ENCODE measurements around the gene TRAF7.
"Not testable (repeated sequence)": the region's sequence is repeated elsewhere in the genome, so short reads cannot be mapped to it uniquely, and the experiment has no call there.

Gene TRAF7

DNA sequence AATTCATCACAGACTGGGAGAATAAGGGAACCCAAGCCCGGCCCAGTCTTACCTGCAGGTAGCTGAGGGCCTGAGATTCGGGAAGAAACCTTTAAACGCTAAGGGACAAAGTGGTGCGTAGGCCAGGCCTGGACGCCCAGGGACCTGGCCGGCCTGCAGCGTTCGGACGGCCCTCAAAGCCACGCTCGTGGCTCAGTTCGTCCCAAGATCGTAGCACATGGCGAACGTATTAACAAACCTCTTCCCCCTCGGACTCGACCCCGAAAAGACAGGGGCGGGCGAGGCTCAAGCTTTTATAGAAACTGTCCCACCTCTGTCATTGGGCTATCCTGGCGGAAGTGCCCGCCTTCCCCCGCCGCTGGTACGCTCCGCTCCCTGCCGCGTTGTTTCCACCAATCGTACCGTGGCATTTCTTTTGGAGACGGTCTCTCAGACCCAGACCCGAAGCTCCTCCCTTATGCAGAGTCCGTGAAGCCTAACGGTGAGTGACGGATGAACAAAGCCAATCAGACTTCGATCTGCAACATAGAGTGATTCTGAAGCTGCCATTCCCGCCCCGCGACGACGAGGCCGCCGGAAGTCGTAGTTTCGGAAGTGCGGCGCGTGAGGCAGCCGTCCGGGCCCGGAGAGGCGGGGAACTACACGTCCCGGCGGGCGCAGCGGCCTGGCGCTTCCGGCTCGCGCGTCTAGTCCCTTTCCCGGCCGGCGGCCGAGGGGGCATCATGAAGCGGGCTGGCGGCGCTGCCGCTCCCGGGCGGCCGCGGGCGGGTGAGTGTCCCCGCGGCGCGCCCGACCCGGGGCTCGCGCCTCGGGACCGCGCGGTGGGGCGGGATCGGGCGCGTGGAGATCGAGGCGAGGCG, at the start of gene TRAF7:
Gene TRAF7 (plus strand): TSS at position 692 of the 860 bp plus-strand sequence. CDS start 8,139 bp downstream, outside the sequence.
- DNase-seq (ENCODE audit: low read depth in 2 of 2), result peak; percentile 91 to 95

DNA sequence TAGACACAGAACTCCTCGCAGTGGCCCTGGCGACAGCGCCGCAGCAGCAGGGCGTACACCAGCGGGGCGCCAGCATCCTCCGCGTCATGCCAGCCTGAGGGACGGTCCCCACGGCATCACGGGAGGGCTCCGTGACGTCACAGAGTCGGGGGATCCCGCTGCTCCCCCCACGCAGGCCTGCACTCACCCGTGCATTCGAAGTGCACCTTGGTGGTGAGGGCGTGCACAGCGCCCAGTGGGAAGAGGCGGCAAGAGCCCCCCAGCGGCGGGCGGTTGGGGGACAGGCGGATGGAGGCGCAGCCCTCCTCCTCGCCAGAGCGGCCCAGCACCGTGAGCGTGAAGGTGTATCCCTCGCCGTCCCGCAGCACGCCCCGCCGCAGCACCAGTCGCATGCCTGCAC, 49.4 kb upstream of the TRAF7 start:
- not testable (repeated sequence) for DNase-seq (ENCODE audit: low read depth in 2 of 2)

DNA sequence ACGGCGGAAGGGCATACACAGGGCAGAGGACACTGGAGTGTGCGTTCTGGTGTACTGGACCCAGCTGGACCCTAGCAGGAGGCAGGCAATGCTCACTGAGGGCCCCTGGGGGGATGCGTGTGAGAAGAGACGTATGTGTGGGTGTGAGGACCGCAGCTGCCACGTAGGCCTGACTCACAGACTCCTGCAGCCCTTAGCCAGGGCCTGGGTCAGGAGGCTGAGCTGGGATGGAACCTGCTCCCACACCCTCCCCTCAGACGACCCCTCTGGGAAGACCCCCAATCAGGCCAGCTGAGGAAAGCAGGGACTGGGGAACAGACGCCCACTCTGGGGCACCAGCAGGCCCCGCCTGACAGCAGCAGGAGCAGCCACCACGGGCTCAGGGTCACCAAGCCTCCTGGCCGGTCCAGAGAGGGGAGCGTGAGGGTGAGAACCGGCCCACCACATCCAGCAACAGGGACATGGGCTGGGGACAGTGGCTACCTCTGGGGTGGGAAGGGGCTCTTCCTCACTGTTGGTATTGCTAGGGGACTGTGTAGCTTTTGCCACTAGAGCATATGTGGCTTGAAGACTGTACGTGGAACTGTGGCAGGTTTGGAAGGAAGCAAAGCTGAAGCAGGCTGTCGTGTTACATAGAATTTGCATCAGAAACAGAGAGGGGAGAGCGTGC, 48.3 kb upstream of the TRAF7 start:
- DNase-seq (ENCODE audit: low read depth in 2 of 2), result not testable (repeated sequence)

DNA sequence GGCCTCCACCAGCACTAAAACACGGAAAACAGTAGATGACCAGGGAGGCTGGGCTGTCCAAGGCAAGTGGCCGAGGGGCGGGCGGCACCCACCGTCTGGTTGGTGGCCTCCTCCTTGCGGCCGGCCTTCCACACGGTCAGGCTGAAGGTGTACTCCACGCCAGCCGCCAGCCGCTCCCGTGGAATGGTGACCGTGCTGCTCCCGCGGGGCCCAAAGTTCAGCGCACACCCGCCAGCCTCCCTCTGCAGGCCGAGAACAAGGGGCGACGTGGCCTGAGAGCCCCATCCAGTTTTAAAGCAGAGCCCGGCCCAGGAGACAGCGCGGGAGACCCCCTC, 47.8 kb upstream of the TRAF7 start:
- not testable (repeated sequence) for DNase-seq (ENCODE audit: low read depth in 2 of 2)

DNA sequence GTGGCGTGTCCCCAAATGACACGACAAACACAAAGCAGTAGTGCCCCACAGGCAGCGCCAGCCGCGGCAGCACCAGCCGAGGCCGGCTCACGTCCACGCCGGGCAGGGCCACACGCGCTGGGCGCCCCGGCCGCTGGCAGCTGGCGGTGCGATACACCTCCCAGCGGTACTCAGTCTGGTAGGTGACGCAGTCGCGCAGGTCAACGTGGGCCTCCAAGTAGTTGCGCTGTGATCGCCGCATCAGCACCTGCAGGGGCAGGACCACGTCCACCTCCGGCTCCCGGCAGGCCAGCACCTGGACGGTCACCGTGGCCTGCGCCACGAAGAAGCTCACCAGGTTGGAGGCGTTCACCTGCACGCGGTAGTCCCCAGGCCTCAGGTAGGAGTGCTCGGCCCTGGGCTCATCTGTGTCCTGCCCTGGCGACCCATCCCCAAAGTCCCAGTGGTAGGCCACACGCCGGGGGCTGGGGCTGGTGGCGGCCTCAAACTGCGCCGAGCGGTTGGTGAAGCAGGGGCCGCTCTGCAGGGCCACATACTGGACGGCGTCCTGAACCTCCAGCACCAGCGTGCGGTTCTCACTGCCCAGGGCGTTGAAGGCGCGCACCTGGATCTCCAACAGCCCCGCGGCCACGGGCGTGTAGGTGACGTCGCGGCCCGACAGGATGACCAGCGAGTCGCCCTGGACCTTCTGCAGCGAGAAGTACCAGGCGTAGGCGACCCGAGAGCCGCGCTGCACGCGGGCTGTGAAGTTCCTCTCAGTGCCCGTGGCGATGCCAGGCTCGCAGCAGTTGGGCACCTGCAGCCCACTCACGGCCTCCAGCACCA, 46.9 kb upstream of the TRAF7 start:
- DNase-seq (ENCODE audit: low read depth in 2 of 2), result not testable (repeated sequence)

DNA sequence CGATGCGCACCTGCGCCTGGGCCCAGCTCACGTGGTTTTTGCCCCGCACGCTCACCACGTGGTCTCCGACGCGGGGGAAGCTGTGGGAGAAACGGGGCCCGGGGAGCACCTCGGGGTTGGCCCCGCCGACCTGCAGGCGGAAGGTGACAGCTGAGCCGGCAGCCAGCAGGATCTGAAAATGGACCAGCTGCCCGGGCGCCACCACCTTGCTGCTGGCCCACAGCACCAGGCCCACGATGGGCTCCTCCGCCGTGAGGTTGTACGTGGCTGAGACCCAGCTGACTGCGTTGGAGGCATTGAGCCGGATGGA, 46.4 kb upstream of the TRAF7 start:
- DNase-seq (ENCODE audit: low read depth in 2 of 2), result not testable (repeated sequence)

DNA sequence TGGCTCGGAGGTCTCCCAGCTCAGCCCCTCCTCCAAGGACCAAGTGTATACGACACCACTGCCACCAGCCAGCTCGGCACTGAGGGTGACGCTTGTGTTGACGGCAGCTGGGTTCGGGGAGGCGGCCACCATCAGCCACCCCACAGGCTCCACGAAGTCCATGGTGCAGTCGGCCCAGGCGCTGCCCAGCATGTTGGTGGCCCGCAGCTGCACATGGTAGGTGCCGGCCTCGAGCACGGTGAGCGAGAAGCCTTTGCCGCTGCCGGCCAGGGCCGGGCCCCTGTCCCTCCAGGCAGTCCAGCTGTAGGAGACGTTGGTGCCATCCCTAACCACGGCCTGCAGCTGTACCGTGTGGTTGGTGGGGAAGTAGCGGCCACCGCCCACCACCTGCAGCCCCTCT, 45.7 kb upstream of the TRAF7 start:
- not testable (repeated sequence) for DNase-seq (ENCODE audit: low read depth in 2 of 2)

DNA sequence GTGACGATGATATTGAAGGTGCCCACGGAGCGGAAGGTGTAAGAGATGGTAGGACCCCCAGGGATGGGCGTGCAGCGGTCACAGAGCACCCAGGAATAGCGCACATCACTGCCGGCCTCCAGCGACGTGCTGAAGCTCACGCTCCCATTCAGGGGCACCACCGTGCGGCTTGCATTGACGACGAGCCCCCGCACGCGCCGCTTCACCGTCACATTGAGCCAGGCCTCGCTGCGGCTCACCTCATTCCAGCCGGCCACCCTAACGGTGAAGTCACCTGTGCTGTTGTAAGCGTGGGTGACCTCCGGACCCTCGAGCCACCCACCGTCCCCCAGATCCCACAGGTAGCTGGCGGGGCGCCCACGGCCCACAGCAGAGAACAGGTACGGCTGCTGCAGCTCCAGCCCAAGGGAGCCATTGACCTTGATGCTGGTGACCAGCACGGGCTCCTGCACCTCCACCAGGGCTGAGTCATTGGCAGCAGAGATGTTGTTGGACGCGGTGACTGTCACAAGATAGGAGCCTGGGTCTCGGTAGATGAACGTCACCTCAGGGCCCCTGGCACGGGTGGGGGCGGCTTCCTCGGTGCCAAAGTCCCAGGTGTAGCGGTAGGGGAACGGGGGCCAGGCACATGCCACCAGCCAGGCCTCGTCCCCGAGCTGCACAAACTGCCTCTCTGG, 45.1 kb upstream of the TRAF7 start:
- DNase-seq (ENCODE audit: low read depth in 2 of 2), result not testable (repeated sequence)

DNA sequence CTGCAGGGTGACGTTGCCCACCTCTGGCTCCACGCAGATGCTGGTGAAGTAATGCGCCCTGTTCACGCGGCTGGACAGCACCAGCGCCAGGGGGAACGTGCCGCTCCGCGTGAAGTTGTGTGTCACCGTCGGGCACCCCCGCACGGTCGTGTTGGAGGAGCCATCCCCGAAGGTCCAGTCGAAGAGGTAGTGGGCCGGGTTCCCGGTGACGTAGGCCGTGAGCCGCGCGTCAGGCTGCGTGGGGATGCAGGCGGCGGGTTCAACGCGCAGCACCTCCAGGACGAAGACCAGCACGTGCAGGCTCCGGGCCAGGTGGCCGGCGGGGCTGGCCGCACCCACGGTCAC, 44.6 kb upstream of the TRAF7 start:
- DNase-seq (ENCODE audit: low read depth in 2 of 2), result not testable (repeated sequence)

DNA sequence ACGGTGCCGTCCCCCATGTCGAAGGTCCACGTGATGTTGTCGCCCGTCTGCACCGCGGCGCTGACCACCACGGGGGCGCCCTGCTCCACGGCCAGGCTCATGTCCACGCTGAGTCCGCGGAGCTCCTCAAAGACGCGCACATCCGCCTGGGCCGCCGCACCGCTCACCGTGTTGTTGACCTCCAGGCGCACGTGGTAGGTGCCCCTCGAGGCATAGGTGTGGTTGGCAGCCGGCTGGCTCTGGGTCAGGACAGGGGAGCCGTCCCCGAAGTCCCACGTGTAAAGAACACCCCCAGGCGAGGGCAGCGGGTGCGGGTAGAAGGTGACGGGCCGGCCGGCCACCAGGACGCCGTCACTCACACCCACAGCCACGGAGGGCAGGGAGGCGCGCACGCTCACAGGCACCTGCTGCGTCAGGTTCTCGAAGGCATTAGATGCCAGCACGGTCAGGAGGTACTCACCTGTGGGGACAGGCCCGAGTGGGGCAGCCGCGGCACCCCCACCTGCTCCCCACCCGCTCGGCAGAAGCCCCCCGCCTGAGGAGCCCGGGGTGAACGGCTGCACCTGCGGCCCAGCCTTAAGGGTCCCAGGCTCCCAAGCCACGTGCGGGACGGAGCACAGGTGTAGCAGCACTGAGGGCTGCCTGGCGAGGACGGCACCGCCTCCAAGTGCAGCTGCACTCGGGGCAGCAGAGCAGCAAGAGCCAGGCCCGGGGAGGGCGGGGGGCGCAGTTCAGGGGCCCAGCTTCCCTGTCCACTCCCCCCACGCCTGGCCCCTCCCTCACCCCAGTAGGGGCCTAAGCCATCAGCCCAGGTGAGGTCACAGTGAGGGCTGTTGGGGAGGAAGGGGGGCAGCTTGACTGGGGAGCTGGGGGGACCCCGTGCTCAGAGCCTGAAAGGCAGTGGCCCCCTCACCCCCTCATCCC, 43.9 kb upstream of the TRAF7 start:
- DNase-seq (ENCODE audit: low read depth in 2 of 2), result not testable (repeated sequence)

DNA sequence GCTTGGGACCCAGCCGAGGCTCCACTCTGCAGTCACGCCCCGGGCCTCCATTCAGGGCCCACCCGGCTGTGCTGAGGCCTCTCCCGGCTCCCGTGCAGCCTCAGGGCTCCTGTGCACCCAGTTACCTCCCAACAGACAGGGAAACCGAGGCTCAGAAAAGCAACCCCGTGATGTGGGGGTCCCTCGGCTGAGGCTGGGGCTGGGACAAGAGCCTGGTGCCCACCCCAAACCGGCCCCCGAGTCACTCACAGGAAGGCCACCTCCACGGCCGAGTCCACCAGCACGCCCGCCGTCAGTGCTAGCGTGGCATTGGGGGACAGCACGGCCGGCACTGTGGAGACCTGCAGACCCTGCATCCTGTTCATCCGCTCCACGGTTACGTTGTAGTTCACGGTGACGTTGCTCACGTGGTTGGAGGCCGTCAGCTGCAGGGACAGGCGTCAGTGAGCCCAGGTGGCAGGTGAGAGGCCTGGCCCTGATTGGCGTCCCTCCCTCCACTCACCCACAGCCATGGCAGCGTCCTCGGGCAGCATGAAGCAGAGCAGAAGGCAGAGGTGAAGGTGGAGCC, 43.0 kb upstream of the TRAF7 start:
- DNase-seq (ENCODE audit: low read depth in 2 of 2), result not testable (repeated sequence)

DNA sequence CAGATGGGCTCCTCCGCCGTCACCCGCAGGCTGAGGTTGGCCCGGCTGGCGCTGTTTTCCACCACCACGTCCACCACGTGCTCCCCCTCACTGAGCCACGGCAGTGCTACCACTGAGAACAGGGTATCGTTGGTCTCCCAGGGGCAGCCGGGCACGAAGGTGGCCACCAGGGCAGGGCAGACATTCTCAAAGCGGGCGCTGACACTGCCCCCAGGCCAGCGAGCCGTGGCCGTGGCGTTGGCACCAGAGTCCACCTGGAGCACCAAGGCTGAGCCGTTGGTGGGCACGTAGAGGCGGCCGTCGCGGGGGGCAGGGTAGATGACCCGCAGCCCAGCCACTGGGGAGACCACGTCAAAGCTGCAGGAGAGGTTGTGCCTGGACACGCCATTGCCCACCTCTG, 41.4 kb upstream of the TRAF7 start:
- DNase-seq (ENCODE audit: low read depth in 2 of 2), result not testable (repeated sequence)

DNA sequence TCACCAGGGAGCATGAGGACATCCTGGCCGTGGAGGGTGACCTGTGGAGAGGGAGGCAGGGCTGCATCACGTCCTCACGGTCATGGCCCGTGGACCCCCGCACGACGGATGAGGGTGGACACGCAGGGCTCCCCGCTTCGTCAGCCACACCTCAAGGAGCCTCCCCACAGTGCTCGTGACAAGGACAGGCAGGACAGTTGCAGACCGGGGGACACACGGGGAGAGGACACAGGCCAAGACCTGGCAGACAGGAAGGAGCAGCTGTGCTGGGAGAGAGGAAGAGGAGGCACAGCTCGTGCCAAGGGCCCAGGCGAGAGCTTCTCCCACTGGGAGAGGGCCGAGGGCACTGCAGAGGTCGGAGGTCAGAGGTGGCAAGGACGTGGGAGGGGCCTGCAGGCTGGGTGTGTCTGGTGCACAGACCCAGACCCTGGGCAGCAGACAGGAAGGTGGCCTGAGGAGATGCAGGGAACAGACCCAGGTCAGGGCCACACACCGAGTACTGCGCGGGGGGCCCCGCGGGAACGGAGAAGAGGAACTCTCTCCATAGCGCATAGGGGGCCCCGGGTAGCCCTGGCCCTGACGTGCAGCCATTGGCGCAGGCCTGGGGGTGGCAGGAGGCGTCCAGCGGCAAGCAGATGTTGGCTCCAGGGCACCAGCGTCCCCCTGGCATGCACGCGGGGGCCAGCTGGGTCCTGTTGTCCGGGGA, 40.5 kb upstream of the TRAF7 start:
- not testable (repeated sequence) for DNase-seq (ENCODE audit: low read depth in 2 of 2)

DNA sequence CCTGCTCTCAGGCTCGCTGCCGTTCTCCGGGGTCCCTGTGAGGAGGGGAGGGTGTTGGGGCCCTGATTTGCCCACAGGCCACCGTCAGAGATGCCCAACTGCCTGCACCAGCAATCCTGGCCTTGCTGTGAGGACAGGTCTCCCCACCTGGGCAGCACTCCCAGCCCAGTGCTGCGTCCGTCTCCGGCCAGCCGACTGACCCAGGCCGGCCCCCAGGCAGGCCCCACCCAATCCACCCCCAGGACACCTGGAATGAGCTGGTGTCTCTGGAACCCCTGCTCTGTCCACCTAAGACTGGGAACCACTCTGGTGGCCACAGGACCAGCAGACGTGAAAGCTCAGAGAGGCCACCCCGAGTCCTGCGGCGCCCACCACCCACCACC, 40.0 kb upstream of the TRAF7 start:
- DNase-seq (ENCODE audit: low read depth in 2 of 2), result no peak

DNA sequence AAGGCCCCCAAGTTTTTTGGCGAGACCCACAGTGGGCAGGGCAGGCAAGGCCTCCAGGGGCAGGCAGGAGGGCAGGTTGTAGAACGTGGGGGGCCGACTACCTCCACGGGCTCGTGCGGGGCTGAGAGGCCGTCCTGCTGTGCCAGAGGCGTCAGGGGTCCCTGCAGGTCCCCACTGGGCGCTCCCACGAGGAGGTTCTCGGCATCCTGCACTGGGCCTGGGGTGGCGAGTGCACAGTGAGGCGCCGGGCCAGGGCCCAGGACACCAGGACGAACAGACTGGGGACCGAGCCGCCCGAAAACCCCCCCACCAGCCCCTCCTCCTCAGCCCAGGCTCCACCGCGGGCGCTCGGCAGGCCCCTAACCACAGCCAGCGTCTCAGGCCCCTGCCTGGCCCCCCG, 39.2 kb upstream of the TRAF7 start:
- not testable (repeated sequence) for DNase-seq (ENCODE audit: low read depth in 2 of 2)

DNA sequence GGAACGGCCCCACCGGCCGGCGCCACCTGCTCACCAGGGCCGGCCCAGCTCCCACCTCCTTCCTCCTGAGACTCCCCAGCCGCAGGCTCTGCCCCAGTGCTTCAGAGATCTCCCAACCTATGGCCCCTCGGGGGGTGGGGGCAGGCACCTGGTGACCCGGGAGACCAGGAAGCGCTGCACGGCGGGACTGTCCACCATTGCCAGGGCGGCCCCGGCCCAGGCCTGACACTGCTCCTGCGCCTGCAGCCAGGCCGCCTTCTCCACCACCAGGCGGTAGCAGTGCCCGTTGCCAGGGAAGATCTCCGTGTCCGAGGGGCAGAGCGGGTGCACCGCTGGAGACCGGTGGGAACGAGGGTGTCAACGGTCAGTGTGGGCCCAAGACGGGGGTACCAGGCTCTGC, 38.2 kb upstream of the TRAF7 start:
- not testable (repeated sequence) for DNase-seq (ENCODE audit: low read depth in 2 of 2)

DNA sequence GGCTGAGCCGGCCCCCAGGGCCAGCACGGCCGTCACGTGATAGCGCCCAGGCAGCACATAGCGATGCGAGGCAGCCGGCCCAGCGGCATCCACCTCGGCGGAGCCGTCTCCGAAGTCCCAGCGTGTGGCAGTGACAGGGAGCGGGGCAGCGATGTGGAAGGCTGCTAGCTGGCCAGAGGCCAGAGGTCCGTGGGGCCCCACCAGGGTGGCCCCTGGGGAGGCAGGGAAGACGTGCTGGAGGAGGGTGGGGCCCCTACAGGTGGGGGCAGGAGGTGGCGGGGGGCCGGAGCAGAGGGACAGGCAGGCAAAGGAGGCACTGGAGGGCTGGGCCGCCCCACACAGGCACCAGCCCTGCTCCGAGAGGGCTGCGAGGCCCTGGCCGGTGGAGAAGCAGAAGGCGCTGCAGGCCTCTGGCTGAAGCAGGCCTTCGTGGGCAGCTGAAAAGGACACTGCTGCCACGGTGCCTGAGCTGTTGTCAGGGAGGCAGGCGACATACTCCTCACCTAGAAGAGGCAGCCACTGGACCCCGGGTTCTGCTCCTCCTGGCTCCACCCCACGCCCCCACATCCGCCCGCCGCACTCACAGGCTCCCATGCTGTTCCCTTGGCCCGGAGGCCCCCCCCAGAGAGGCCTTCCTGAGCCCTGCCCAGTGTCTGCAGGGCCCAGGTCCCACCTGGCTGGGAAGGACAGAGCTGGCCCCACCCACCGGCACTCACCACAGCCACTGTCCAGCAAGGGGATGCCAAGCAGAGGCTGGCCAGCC, 37.4 kb upstream of the TRAF7 start:
- DNase-seq (ENCODE audit: low read depth in 2 of 2), result not testable (repeated sequence)

DNA sequence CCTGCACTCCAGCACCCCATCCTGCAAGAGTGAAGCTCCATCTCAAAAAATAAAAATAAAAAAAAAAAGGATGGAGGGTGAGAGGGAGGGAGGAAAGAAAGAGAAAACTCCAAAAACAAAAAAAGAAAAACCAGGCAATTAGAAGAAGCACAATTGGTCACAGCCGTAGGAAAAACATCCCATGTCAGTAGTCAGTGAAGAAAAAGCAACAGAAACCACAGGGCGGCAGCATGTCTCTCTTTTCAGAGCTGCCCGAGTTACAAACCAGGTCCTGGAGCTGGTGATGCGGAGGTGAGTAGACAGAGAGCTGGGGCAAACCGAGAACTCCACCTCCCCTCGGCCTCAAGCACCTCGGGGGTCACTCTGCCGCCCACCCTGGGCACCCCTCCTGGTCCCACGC, 34.3 kb upstream of the TRAF7 start:
- not testable (repeated sequence) for DNase-seq (ENCODE audit: low read depth in 2 of 2)

DNA sequence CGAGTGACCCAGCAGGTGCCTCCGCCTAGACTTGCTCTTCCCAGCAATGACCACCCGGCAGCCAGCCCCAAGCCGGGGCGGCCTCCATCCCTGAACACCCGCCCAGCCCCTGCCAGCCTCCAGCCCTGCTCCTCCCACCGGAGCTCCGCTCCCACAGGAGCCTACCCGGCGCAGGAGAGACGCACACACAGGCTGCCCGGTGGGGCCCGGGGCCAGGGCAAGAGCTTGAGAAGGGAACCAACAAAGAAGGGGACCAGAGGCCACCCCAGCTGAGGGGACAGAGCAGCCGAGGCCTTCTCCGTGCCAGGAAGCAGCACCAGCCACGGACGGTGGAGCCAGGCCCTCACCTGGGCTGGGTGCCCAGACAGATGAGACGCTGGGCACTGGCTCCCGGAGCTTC, 33.7 kb upstream of the TRAF7 start:
- DNase-seq (ENCODE audit: low read depth in 2 of 2), result no peak
